ENCODE results near the gene CSNK1E. TPM values are rescaled to one million over a fixed set of nuclear protein-coding genes. Genes with fewer than 3 reads are reported as not detected.

Gene CSNK1E
- total and polyA plus RNA-seq, 2 of the 4 experiments (the other 2 are of a cell fraction): 116 to 276 TPM

DNA sequence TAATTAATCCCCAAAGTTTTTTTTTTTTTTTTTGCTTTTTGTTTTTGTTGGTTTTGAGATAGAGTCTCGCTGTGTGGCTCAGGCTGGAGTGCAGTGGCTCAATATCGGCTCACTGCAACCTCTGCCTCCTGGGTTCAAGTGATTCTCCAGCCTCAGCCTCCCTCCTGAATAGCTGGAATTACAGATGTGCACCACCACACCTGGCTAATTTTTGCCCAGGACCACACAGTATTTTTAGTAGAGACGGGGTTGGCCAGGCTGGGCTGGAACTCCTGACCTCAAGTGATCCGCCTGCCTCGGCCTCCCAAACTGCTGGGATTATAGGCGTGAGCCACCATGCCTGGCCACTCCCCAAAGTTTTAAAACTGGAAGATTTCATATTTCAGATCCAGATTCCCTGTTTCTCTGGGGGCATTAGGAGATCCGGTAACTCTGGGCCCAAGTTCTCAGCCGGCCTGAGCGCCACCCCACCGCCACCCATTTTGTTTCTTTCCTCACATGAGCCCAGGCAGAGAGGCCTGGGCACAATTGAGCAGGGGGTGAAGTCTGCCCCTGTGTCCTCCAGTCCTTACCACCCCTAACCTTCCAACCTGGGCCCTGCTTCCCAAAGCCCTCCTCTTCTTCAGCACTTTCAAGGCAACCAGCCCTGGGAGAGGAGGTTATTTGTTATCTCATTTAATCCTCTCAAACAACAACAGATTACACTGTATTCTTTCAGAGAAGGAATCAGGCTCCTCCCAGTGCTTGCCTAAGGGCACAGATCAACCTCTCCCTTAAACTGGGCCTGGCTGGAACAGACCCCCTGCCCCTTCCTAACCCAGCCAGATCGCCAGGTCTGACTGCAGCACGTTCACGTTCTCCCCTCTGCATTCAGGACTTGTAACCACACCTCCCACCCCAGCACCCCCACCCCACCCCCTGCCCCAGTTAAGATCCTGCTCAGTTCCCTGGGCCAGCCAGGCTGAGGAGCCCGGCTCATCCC lies 1.9 kb upstream of the CSNK1E start (continued):
- TF ChIP-seq, protein P1, sequence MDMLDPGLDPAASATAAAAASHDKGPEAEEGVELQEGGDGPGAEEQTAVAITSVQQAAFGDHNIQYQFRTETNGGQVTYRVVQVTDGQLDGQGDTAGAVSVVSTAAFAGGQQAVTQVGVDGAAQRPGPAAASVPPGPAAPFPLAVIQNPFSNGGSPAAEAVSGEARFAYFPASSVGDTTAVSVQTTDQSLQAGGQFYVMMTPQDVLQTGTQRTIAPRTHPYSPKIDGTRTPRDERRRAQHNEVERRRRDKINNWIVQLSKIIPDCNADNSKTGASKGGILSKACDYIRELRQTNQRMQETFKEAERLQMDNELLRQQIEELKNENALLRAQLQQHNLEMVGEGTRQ (IDR thresholded peaks at IDR 0.05; ENCODE audit: low read depth, low read length): no peak
- no peak for TF ChIP-seq RAD21 (IDR thresholded peaks at IDR 0.05; ENCODE audit: low read length)

Measured in IMR-90 (cell line).